ENCODE data around the gene EBF4. TPM values are rescaled to one million over a fixed set of nuclear protein-coding genes. Genes with fewer than 3 reads are reported as not detected.
A peak's percentile ranks its signal among the peaks of the same experiment; 100 is the strongest.
"Not testable (repeated sequence)": the region's sequence is repeated elsewhere in the genome, so short reads cannot be mapped to it uniquely, and the experiment has no call there.

EBF4 gene
- total RNA-seq, 4 donors from 2014 or later = 3.7 to 101 (median 5.4) TPM

GRCh38 chr20:2680046-2680445 lies 12.5 kb upstream of the EBF4 start:
- no peaks in the 10 kb centered on the region for H3K36me3 ChIP-seq
- in situ Hi-C loops (cut with MboI; ENCODE audit: low pct_ligation_motif_present in 1 of 4, low pct_unique_long_range_greater_than_20kb in 1 of 4, low sequenced_read_pairs in 3 of 4) = no loop called here
- H3K27ac ChIP-seq = no peak overlapping the region
- H3K9me3 ChIP-seq = no peaks in the 10 kb centered on the region
- no peak overlapping the region for H3K4me3 ChIP-seq
- no peaks in the 10 kb centered on the region for H3K4me1 ChIP-seq
- peaks cover 2% of the 10 kb centered on the region for H3K27me3 ChIP-seq
- TF ChIP-seq CTCF (IDR thresholded peaks at IDR 0.05) (no peak), EP300 (IDR thresholded peaks at IDR 0.05; ENCODE audit: low read depth) (no peak)
- intact Hi-C loops (cut with DNase I; ENCODE audit: low total_unique reads) = no loop called here
- 80 to 86% methylated on average over 2 to 4 of the region's 4 CpGs for WGBS, 2 donors (ENCODE audit: low coverage in 1 of 2)
- no peak for DNase-seq

- H3K27ac ChIP-seq; in situ Hi-C loops (cut with MboI; ENCODE audit: low pct_ligation_motif_present in 1 of 4, low pct_unique_long_range_greater_than_20kb in 1 of 4, low sequenced_read_pairs in 3 of 4); H3K9me3 ChIP-seq; intact Hi-C loops (cut with DNase I; ENCODE audit: low total_unique reads); H3K4me1 ChIP-seq; H3K36me3 ChIP-seq; H3K4me3 ChIP-seq; DNase-seq: not testable (repeated sequence)
- peaks cover 22% of the 10 kb centered on the region for H3K27me3 ChIP-seq
- 91 to 98% methylated on average over 3 of the region's 3 CpGs for whole genome bisulfite sequencing, 2 donors (ENCODE audit: low coverage in 1 of 2)
These were observed 10.5 kb upstream of the EBF4 start for GRCh38 chr20:2682040-2682439.

GRCh38 chr20:2684817-2685216 lies 7.8 kb upstream of the EBF4 start:
- H3K27ac ChIP-seq; H3K36me3 ChIP-seq; DNase-seq; intact Hi-C loops (cut with DNase I; ENCODE audit: low total_unique reads); H3K4me3 ChIP-seq; in situ Hi-C loops (cut with MboI; ENCODE audit: low pct_ligation_motif_present in 1 of 4, low pct_unique_long_range_greater_than_20kb in 1 of 4, low sequenced_read_pairs in 3 of 4); H3K9me3 ChIP-seq; H3K4me1 ChIP-seq: not testable (repeated sequence)
- WGBS, 2 donors (ENCODE audit: low coverage in 1 of 2) = 59 to 78% methylated on average over 3 to 4 of the region's 4 CpGs
- H3K27me3 ChIP-seq = peaks cover 49% of the 10 kb centered on the region

GRCh38 chr20:2687514-2687913 lies 5.1 kb upstream of the EBF4 start:
- no peak for TF ChIP-seq POLR2AphosphoS5 (IDR thresholded peaks at IDR 0.05)
- TF ChIP-seq CTCF (IDR thresholded peaks at IDR 0.05) = no peak
- TF ChIP-seq EP300 (IDR thresholded peaks at IDR 0.05; ENCODE audit: low read depth) = no peak
- no peak for TF ChIP-seq POLR2A (IDR thresholded peaks at IDR 0.05)
- intact Hi-C loops (cut with DNase I; ENCODE audit: low total_unique reads) (no loop called here), in situ Hi-C loops (cut with MboI; ENCODE audit: low pct_ligation_motif_present in 1 of 4, low pct_unique_long_range_greater_than_20kb in 1 of 4, low sequenced_read_pairs in 3 of 4) (no loop called here)
- no peak overlapping the region for H3K27ac ChIP-seq
- no peaks in the 10 kb centered on the region for H3K9me3 ChIP-seq
- H3K4me3 ChIP-seq = no peak overlapping the region
- H3K27me3 ChIP-seq = peaks cover 72% of the 10 kb centered on the region
- DNase-seq = no peak
- peaks cover 0 to 14% (median 7%) of the 10 kb centered on the region in 4 donors for H3K4me1 ChIP-seq
- WGBS, 2 donors (ENCODE audit: low coverage in 1 of 2) = 39 to 42% methylated on average over 2 to 6 of the region's 6 CpGs
- no peaks in the 10 kb centered on the region for H3K36me3 ChIP-seq

GRCh38 chr20:2688041-2688591 lies 4.5 kb upstream of the EBF4 start:
- peak; percentile 56 for DNase-seq
- Histone ChIP-seq H3K27me3 (peaks cover 72% of the 10 kb centered on the region), H3K4me3 (no peak overlapping the region), H3K36me3 (no peaks in the 10 kb centered on the region), H3K27ac (no peak overlapping the region), H3K4me1 (peaks cover 0 to 14% (median 7%) of the 10 kb centered on the region in 4 donors), H3K9me3 (no peaks in the 10 kb centered on the region)
- in situ Hi-C loops (cut with MboI; ENCODE audit: low pct_ligation_motif_present in 1 of 4, low pct_unique_long_range_greater_than_20kb in 1 of 4, low sequenced_read_pairs in 3 of 4) = no loop called here
- TF ChIP-seq CTCF (IDR thresholded peaks at IDR 0.05) (peak; percentile 46 to 56 (median 52)), POLR2A (IDR thresholded peaks at IDR 0.05) (no peak)
- intact Hi-C loops (cut with DNase I; ENCODE audit: low total_unique reads) = no loop called here
- 21% methylated on average over 18 of the region's 18 CpGs; no CpG with 5 or more reads in 1 of the 2 donors for WGBS, 2 donors (ENCODE audit: low coverage in 1 of 2)
